Stimulated activated CD8-positive, alpha-beta memory T cell treated with anti-CD3 and anti-CD28 coated beads, Interleukin-2, amount 100 ng/mL, for 48 hours (primary cell): Measurements from ENCODE around the gene SNX12.

Experiments
- DNase-seq, 2 donors: peaks; one replicate each; pipeline ENCODE4 v3.0.0-alpha.2; 2020; ENCODE audit warnings: low read depth in 2 of 2

The SNX12 gene

GRCh38 chrX:71068044-71068918, at the start of gene SNX12:
TSS of gene SNX12 (minus strand) at chrX:71068334. CDS start at chrX:71068306, 28 bp downstream.
- peak; percentile 66 to 80 for DNase-seq

GRCh38 chrX:71117358-71117757, 49.2 kb upstream of the SNX12 start:
- DNase-seq, result no peak

DNA sequence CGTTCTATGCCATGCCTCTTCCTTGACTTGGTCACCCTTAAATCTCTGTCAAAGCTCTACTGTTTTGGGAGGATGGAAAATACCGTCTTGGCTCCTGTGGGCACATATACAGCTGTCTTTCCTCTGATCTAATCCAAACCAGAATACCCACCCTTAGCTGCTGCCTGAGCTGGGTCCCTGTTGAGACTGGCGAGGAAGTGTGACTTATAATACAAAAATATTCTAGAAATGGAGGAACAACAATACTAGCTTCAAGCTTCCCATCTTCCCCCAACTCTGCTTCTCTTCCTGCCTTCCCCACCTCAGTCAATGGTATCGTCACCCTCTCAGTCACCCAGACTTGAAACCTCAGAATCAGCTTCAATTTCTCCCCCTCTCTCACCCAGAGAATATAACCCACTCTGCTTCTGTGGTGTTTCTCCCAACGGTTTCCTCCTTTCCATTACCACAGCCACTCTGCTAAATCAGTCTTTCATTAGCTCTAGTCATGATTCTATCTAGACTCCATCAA, 43.8 kb upstream of the SNX12 start:
- no peak for DNase-seq

DNA sequence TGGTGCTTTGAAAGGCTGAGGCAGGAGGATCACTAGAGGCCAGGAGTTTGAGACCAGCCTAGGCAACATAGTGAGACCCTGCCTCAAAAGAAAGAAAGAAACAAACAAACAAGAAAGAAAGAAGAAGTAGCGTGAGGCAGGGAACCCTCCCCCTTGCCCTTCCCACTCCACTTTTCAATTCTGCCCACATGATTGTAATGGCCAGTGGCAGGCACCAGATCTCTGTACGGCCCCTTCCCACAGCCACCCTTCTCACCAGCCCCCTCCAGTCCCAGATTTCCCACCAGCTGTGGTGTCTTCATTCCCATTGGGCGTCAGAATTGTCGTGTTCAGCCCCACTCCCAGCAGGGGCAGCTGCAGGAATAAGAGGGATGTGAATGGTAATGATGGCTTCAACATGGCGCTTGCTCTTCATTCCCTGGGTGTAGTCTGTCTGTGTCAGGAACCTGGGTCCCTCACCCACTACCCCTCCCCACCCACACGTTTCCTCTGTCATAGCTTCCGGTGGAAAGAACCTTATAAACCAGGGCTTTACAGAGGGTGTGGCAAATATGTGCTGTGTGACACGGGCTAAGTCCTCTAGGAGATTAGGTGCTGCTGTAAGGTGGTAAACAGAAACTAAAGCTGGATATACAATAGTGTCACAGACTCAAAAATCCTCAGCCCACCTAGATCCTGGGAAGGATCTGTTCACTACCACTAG, 43.2 kb upstream of the SNX12 start, which contains the start of gene IL2RG:
TSS of gene IL2RG (minus strand) at position 437 of the 703 bp plus-strand sequence. CDS start at position 399, 38 bp downstream.
- peak; percentile 37 to 47 for DNase-seq

DNA sequence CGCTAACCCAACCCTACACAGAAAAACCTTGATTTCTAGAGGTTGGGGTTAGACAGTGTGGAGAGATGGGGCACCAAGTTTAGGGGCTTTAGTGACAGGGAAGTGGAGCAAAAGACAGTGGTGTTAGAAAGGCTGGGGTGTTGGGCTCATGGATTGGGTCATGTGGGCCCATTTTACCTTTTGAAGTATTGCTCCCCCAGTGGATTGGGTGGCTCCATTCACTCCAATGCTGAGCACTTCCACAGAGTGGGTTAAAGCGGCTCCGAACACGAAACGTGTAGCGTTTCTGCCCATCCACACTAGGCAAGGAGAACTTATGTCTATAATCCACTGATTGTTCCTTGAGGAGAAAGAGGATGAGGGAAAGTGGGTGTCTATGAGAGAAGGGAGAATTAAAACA, 40.9 kb upstream of the SNX12 start:
- DNase-seq, result no peak

GRCh38 chrX:71107762-71108360, 39.7 kb upstream of the SNX12 start:
- DNase-seq, result no peak

GRCh38 chrX:71107245-71107644, 39.1 kb upstream of the SNX12 start:
- no peak for DNase-seq

- no peak for DNase-seq
These were observed 38.3 kb upstream of the SNX12 start, which contains the start of gene CXorf65 for GRCh38 chrX:71106427-71106826. TSS of gene CXorf65 (minus strand) at chrX:71106740. CDS start at chrX:71106556, 184 bp downstream.

- DNase-seq, result no peak
These were observed 37.5 kb upstream of the SNX12 start for GRCh38 chrX:71105628-71106027.

GRCh38 chrX:71103110-71103983, 35.2 kb upstream of the SNX12 start:
- peak in 1 of 2 donors; percentile 50 for DNase-seq

- no peak for DNase-seq
These were observed 34.2 kb upstream of the SNX12 start for GRCh38 chrX:71102292-71102691.

DNA sequence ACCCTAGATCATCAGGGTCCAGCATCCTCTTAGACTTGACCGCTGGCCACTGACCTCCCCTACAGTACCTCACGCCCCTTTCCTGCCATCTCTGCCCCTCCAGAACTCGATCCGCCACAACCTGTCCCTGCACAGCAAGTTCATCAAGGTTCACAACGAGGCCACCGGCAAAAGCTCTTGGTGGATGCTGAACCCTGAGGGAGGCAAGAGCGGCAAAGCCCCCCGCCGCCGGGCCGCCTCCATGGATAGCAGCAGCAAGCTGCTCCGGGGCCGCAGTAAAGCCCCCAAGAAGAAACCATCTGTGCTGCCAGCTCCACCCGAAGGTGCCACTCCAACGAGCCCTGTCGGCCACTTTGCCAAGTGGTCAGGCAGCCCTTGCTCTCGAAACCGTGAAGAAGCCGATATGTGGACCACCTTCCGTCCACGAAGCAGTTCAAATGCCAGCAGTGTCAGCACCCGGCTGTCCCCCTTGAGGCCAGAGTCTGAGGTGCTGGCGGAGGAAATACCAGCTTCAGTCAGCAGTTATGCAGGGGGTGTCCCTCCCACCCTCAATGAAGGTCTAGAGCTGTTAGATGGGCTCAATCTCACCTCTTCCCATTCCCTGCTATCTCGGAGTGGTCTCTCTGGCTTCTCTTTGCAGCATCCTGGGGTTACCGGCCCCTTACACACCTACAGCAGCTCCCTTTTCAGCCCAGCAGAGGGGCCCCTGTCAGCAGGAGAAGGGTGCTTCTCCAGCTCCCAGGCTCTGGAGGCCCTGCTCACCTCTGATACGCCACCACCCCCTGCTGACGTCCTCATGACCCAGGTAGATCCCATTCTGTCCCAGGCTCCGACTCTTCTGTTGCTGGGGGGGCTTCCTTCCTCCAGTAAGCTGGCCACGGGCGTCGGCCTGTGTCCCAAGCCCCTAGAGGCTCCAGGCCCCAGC, 32.7 kb upstream of the SNX12 start:
- DNase-seq, result no peak

- no peak for DNase-seq
These were observed 31.6 kb upstream of the SNX12 start for GRCh38 chrX:71099736-71100135.

GRCh38 chrX:71098951-71099506, 30.9 kb upstream of the SNX12 start:
- no peak for DNase-seq

DNA sequence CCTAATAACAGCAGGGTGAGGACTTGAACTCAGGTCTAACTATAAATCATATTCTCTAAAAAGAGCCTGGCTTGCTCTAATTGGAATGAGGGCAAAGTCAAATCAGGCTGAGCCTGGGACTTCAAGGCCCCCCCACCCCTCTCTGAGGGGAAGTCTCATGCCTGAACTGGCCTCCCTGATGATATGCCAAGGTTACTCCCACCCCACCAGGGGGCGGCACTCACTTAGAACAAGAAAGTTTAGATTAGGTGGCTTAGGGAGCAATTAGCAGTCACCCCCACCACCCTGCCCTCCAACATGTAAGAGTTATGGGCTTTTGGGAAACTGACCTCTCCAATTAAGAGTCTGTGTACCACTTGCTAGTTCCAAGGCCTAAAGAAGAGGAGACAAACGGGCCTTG, 30.2 kb upstream of the SNX12 start:
- peak; percentile 52 to 62 for DNase-seq

DNA sequence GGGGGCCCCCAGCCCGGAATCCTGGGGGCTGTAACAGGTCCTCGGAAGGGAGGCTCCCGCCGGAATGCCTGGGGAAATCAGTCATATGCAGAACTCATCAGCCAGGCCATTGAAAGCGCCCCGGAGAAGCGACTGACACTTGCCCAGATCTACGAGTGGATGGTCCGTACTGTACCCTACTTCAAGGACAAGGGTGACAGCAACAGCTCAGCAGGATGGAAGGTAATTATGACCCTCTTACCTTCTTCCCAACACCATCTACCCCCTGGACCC, 28.6 kb upstream of the SNX12 start:
- no peak for DNase-seq

DNA sequence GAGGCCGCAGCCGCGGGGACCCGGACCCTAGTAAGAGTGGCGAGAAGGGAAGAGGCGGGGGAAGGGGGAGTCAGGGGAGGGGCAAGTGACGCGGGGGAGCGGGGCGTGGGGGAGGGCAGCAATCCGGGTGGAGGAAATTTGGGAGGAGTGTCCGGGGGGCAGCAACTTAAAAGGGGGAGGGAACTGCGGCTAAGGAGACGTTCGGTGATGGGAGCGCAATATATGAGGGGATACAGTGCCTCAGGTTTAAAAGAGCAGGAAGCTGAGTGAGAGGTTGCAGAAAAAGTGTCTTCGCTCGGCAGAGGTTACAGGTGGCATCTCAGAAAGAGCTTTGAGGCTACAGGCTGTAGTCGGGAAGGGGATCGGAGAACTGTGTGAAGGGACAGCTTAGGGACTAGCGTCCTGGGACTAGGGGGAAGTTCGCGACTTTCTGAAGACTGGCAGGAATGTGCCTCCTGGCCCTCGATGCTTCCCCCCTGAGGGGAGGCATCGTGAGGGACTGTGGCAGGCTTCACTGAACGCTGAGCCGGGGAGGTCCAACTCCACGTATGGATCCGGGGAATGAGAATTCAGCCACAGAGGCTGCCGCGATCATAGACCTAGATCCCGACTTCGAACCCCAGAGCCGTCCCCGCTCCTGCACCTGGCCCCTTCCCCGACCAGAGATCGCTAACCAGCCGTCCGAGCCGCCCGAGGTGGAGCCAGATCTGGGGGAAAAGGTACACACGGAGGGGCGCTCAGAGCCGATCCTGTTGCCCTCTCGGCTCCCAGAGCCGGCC, 28.0 kb upstream of the SNX12 start:
- peak in 1 of 2 donors; percentile 33 for DNase-seq

- peak; percentile 75 to 81 for DNase-seq
These were observed 27.4 kb upstream of the SNX12 start, which contains the start of gene FOXO4 for GRCh38 chrX:71095555-71095980. TSS of gene FOXO4 (plus strand) at chrX:71095851. CDS start at chrX:71096529, 678 bp downstream.

DNA sequence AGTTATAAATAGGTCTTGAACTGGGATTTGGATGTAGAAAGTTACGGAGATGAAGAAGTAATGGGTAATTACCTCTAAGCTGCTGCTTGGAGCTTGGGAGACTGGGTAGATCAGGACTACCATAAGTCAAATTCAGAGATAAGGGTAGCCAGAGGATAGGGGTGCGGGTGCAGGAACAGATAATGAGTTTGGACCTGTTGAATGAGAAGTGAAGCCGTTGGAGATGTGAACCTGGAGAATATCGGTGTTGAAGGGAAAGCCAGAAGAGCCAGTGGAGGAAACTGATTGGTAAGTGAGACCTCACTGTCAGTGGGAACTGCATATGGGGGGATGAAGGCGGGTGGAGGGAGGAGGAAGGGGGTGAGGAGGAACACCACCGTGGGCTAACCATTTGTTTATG, 26.9 kb upstream of the SNX12 start:
- no peak for DNase-seq
